Neural progenitor cell (in vitro differentiated cells): Measurements from ENCODE around the gene MMP3. TPM values are rescaled to one million over a fixed set of nuclear protein-coding genes. Genes with fewer than 3 reads are reported as not detected.

Experiments
- DNase-seq: peaks from one replicate; pipeline ENCODE4 v3.0.0-alpha.2; 2016; ENCODE audit warnings: low spot score
- H2AFZ ChIP-seq: fragments of 200-600 bp; sonication (generic); replicated peaks from 2 replicates; pipeline ENCODE4 v1.6.1; 2016; ENCODE audit warnings: antibody characterized with exemption
- H3F3A ChIP-seq: fragments of 200-600 bp; sonication (generic); 2 replicates; pipeline ENCODE4 v1.6.1; 2016; ENCODE audit warnings: antibody characterized with exemption, low read depth
- H3K27ac ChIP-seq: fragments of 200-600 bp; sonication (generic); 2 replicates; pipeline ENCODE4 v1.5.1; 2016; ENCODE audit warnings: mild to moderate bottlenecking
- H3K27me3 ChIP-seq: fragments of 200-600 bp; sonication (generic); 2 replicates; pipeline ENCODE4 v1.6.1; 2016; ENCODE audit warnings: mild to moderate bottlenecking, moderate library complexity
- H3K36me3 ChIP-seq: fragments of 200-600 bp; sonication (generic); 2 replicates; pipeline ENCODE4 v1.5.1; 2016
- H3K4me1 ChIP-seq: fragments of 200-600 bp; sonication (generic); 2 replicates; pipeline ENCODE4 v1.6.1; 2016; ENCODE audit warnings: mixed run types
- H3K4me2 ChIP-seq: fragments of 200-600 bp; sonication (generic); 2 replicates; pipeline ENCODE4 v1.6.1; 2016
- H3K4me3 ChIP-seq: fragments of 200-600 bp; sonication (generic); 2 replicates; pipeline ENCODE4 v1.5.1; 2016
- H3K79me2 ChIP-seq: fragments of 200-600 bp; sonication (generic); 2 replicates; pipeline ENCODE4 v1.6.1; 2016; ENCODE audit warnings: low read depth
- H3K9ac ChIP-seq: fragments of 200-600 bp; sonication (generic); 2 replicates; pipeline ENCODE4 v1.6.1; 2016
- H3K9me3 ChIP-seq: fragments of 200-600 bp; sonication (generic); 2 replicates; pipeline ENCODE4 v1.5.1; 2016; ENCODE audit warnings: low read depth
- H4K20me1 ChIP-seq: fragments of 200-600 bp; sonication (generic); 2 replicates; pipeline ENCODE4 v1.6.1; 2016; ENCODE audit warnings: low read depth
- H3K27ac Mint-ChIP-seq: 3 replicates; pipeline ENCODE4 v1.8.0; 2021; ENCODE audit warnings: mixed read lengths
- H3K27me3 Mint-ChIP-seq: 2 replicates; pipeline ENCODE4 v1.8.0; 2022; ENCODE audit warnings: low read depth, mild to moderate bottlenecking, inconsistent platforms, moderate library complexity, mixed read lengths; ENCODE audit not compliant: insufficient read depth
- H3K36me3 Mint-ChIP-seq: 3 replicates; pipeline ENCODE4 v1.8.0; 2021; ENCODE audit warnings: mixed read lengths
- H3K4me1 Mint-ChIP-seq: 3 replicates; pipeline ENCODE4 v1.8.0; 2021; ENCODE audit warnings: mixed read lengths
- H3K4me3 Mint-ChIP-seq: 3 replicates; pipeline ENCODE4 v1.8.0; 2021; ENCODE audit warnings: mild to moderate bottlenecking, moderate library complexity, mixed read lengths
- H3K9me3 Mint-ChIP-seq: 3 replicates; pipeline ENCODE4 v1.8.0; 2020; ENCODE audit warnings: mixed read lengths
- CTCF ChIP-seq: fragments of 200-600 bp; sonication (generic); IDR thresholded peaks from 2 replicates; pipeline ENCODE4 v1.5.1; 2017; ENCODE audit warnings: antibody characterized with exemption, mild to moderate bottlenecking
- EZH2 ChIP-seq: fragments of 200-600 bp; sonication (generic); IDR thresholded peaks from 2 replicates; pipeline ENCODE4 v1.6.1; 2017; ENCODE audit warnings: antibody characterized with exemption, mild to moderate bottlenecking, moderate library complexity
- EZH2phosphoT487 ChIP-seq: fragments of 200-600 bp; sonication (generic); IDR thresholded peaks from 2 replicates; pipeline ENCODE4 v1.6.1; 2017; ENCODE audit warnings: antibody characterized with exemption
- total RNA-seq: library from RNA; depleted of rRNA; stranded (reverse); fragments of >200 nt; gene quantifications from 2 replicates; pipeline ENCODE4 v1.2.3, GENCODE V29; 2015; ENCODE audit warnings: low replicate concordance

The MMP3 gene
- total RNA-seq, 1 donor from 2014 or later, result not detected

GRCh38 chr11:102864724-102865123, 21.3 kb upstream of the MMP3 start:
- Histone ChIP-seq H2AFZ (no peak overlapping the region), H3K79me2 (no peaks in the 10 kb centered on the region), H3K27me3 (no peaks in the 10 kb centered on the region), H4K20me1 (no peaks in the 10 kb centered on the region), H3F3A (no peaks in the 10 kb centered on the region), H3K4me2 (no peak overlapping the region), H3K9me3 (no peaks in the 10 kb centered on the region), H3K9ac (no peak overlapping the region), H3K4me1 (no peaks in the 10 kb centered on the region), H3K36me3 (no peaks in the 10 kb centered on the region), H3K4me3 (no peak overlapping the region), H3K27ac (no peak overlapping the region)
- H3K27me3 Mint-ChIP-seq, result no peaks in the 10 kb centered on the region
- DNase-seq, result no peak
- TF ChIP-seq CTCF (no peak), EZH2 (no peak), EZH2phosphoT487 (no peak)
- H3K36me3 Mint-ChIP-seq, result no peaks in the 10 kb centered on the region
- no peak overlapping the region for H3K4me3 Mint-ChIP-seq
- H3K4me1 Mint-ChIP-seq, result no peaks in the 10 kb centered on the region
- no peaks in the 10 kb centered on the region for H3K9me3 Mint-ChIP-seq
- no peak overlapping the region for H3K27ac Mint-ChIP-seq

GRCh38 chr11:102853956-102854355, 10.5 kb upstream of the MMP3 start:
- Histone ChIP-seq H3K27me3 (no peaks in the 10 kb centered on the region), H3K79me2 (no peaks in the 10 kb centered on the region), H3K9me3 (no peaks in the 10 kb centered on the region), H3K4me2 (no peak overlapping the region), H3F3A (no peaks in the 10 kb centered on the region), H3K27ac (no peak overlapping the region), H3K9ac (no peak overlapping the region), H4K20me1 (no peaks in the 10 kb centered on the region), H3K4me1 (no peaks in the 10 kb centered on the region), H2AFZ (no peak overlapping the region), H3K36me3 (no peaks in the 10 kb centered on the region), H3K4me3 (no peak overlapping the region)
- no peaks in the 10 kb centered on the region for H3K27me3 Mint-ChIP-seq
- no peak for TF ChIP-seq EZH2
- no peak for TF ChIP-seq CTCF
- no peak overlapping the region for H3K4me3 Mint-ChIP-seq
- no peak overlapping the region for H3K27ac Mint-ChIP-seq
- H3K36me3 Mint-ChIP-seq, result no peaks in the 10 kb centered on the region
- H3K4me1 Mint-ChIP-seq, result no peaks in the 10 kb centered on the region
- DNase-seq, result no peak
- H3K9me3 Mint-ChIP-seq, result no peaks in the 10 kb centered on the region

- Histone ChIP-seq H3K9ac (no peak overlapping the region), H3K27ac (no peak overlapping the region), H3K4me3 (no peak overlapping the region), H4K20me1 (no peaks in the 10 kb centered on the region), H3F3A (no peaks in the 10 kb centered on the region), H3K9me3 (no peaks in the 10 kb centered on the region), H2AFZ (no peak overlapping the region), H3K4me2 (no peak overlapping the region), H3K79me2 (no peaks in the 10 kb centered on the region), H3K27me3 (no peaks in the 10 kb centered on the region), H3K4me1 (no peaks in the 10 kb centered on the region), H3K36me3 (no peaks in the 10 kb centered on the region)
- Mint-ChIP-seq H3K27me3 (no peaks in the 10 kb centered on the region), H3K4me1 (no peaks in the 10 kb centered on the region), H3K9me3 (no peaks in the 10 kb centered on the region), H3K27ac (no peak overlapping the region), H3K4me3 (no peak overlapping the region), H3K36me3 (no peaks in the 10 kb centered on the region)
- DNase-seq, result no peak
- no peak for TF ChIP-seq EZH2phosphoT487
- no peak for TF ChIP-seq CTCF
Measured at GRCh38 chr11:102853055-102853454, 9.6 kb upstream of the MMP3 start.
